ENCODE data around the gene ARL6IP4.

Gene ARL6IP4

GRCh38 chr12:122990961-122991622 is 10.6 kb downstream of the ARL6IP4 start:
- TF ChIP-seq TAF1 (IDR thresholded peaks at IDR 0.05; ENCODE audit: low read depth) (no peak), USF1 (IDR thresholded peaks at IDR 0.05) (no peak), YY1 (IDR thresholded peaks at IDR 0.05; ENCODE audit: low read depth) (no peak), CREB1 (IDR thresholded peaks at IDR 0.05; ENCODE audit: low read depth) (no peak), RAD21 (IDR thresholded peaks at IDR 0.05; ENCODE audit: low read depth) (no peak), TEAD4 (IDR thresholded peaks at IDR 0.05) (no peak), FOXM1 (IDR thresholded peaks at IDR 0.05; ENCODE audit: borderline replicate concordance, low read depth) (no peak), CEBPB (IDR thresholded peaks at IDR 0.05) (no peak), TCF12 (IDR thresholded peaks at IDR 0.05; ENCODE audit: low read depth) (no peak)

GRCh38 chr12:122991623-122992275 is 11.3 kb downstream of the ARL6IP4 start:
- TF ChIP-seq EGR1 (IDR thresholded peaks at IDR 0.05) (no peak), YY1 (IDR thresholded peaks at IDR 0.05; ENCODE audit: low read depth) (no peak), REST (IDR thresholded peaks at IDR 0.05; ENCODE audit: low read depth) (no peak), NFIC (IDR thresholded peaks at IDR 0.05) (no peak), TCF12 (IDR thresholded peaks at IDR 0.05; ENCODE audit: low read depth) (no peak), FOXM1 (IDR thresholded peaks at IDR 0.05; ENCODE audit: borderline replicate concordance, low read depth) (no peak), CEBPB (IDR thresholded peaks at IDR 0.05) (no peak), TEAD4 (IDR thresholded peaks at IDR 0.05) (no peak), TAF1 (IDR thresholded peaks at IDR 0.05; ENCODE audit: low read depth) (no peak), EP300 (IDR thresholded peaks at IDR 0.05; ENCODE audit: borderline replicate concordance) (no peak), CREB1 (IDR thresholded peaks at IDR 0.05; ENCODE audit: low read depth) (no peak), ZBTB7A (IDR thresholded peaks at IDR 0.05; ENCODE audit: low read depth) (no peak), RAD21 (IDR thresholded peaks at IDR 0.05; ENCODE audit: low read depth) (no peak), USF1 (IDR thresholded peaks at IDR 0.05) (no peak)
- TF ChIP-seq, protein P1, sequence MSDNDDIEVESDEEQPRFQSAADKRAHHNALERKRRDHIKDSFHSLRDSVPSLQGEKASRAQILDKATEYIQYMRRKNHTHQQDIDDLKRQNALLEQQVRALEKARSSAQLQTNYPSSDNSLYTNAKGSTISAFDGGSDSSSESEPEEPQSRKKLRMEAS (IDR thresholded peaks at IDR 0.05), result no peak

GRCh38 chr12:122992386-122992785 is 11.9 kb downstream of the ARL6IP4 start:
- no peak for TF ChIP-seq FOXM1 (IDR thresholded peaks at IDR 0.05; ENCODE audit: borderline replicate concordance, low read depth)
- no peak for TF ChIP-seq TCF12 (IDR thresholded peaks at IDR 0.05; ENCODE audit: low read depth)
- no peak for TF ChIP-seq TEAD4 (IDR thresholded peaks at IDR 0.05)
- no peak for TF ChIP-seq RAD21 (IDR thresholded peaks at IDR 0.05; ENCODE audit: low read depth)
- no peak for TF ChIP-seq USF1 (IDR thresholded peaks at IDR 0.05)
- TF ChIP-seq ZBTB7A (IDR thresholded peaks at IDR 0.05; ENCODE audit: low read depth), result no peak
- no peak for TF ChIP-seq EGR1 (IDR thresholded peaks at IDR 0.05)
- no peak for TF ChIP-seq NFIC (IDR thresholded peaks at IDR 0.05)
- TF ChIP-seq, protein P1 (IDR thresholded peaks at IDR 0.05), result no peak
- no peak for TF ChIP-seq TAF1 (IDR thresholded peaks at IDR 0.05; ENCODE audit: low read depth)
- TF ChIP-seq REST (IDR thresholded peaks at IDR 0.05; ENCODE audit: low read depth), result no peak
- TF ChIP-seq CEBPB (IDR thresholded peaks at IDR 0.05), result no peak

DNA sequence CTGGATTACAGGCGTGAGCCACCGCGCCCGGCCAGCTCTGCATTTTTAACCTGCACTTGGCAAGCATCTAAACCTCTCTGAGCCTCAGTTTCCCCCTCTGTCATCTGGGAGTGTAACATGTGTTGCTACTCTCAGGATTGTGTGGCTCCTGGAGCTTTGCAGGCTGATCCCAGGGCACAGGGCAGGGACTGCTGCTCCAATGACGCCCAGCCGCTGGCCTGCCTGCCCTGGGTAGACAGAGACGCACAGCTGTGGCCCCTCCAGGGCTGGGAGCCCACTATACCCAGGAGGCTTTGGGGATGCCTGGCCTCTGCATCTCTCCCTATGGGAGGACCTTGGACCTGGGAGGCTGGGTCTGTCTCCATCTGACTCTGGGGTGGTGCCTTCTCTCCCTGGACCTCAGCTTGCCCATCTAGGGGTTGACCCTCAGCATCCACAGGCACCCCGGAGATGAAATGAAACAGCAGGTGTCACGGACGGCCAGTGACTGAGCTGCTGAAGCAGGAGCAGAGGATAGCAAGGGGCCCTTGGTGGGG is 13.7 kb downstream of the ARL6IP4 start:
- TF ChIP-seq CEBPB (IDR thresholded peaks at IDR 0.05) (no peak), EGR1 (IDR thresholded peaks at IDR 0.05) (no peak), EP300 (IDR thresholded peaks at IDR 0.05; ENCODE audit: borderline replicate concordance) (no peak), NFIC (IDR thresholded peaks at IDR 0.05) (no peak), ZBTB7A (IDR thresholded peaks at IDR 0.05; ENCODE audit: low read depth) (no peak), TEAD4 (IDR thresholded peaks at IDR 0.05) (no peak), YY1 (IDR thresholded peaks at IDR 0.05; ENCODE audit: low read depth) (no peak), TCF12 (IDR thresholded peaks at IDR 0.05; ENCODE audit: low read depth) (no peak), USF1 (IDR thresholded peaks at IDR 0.05) (no peak), CREB1 (IDR thresholded peaks at IDR 0.05; ENCODE audit: low read depth) (no peak), RAD21 (IDR thresholded peaks at IDR 0.05; ENCODE audit: low read depth) (no peak), FOXM1 (IDR thresholded peaks at IDR 0.05; ENCODE audit: borderline replicate concordance, low read depth) (no peak), TAF1 (IDR thresholded peaks at IDR 0.05; ENCODE audit: low read depth) (no peak), REST (IDR thresholded peaks at IDR 0.05; ENCODE audit: low read depth) (no peak)
- TF ChIP-seq, protein P1 (IDR thresholded peaks at IDR 0.05), result no peak
